A673 (cell line): Measurements from ENCODE around the gene GABRP. TPM values are rescaled to one million over a fixed set of nuclear protein-coding genes. Genes with fewer than 3 reads are reported as not detected.

Experiments
- BruUV-seq: library from RNA; stranded (reverse); fragments of 400-500 nt; replicated peaks from 2 replicates; lab custom pipeline; 2021; lab: Mats Ljungman, UMichigan
- CTCF ChIA-PET: fragments of 300-600 bp; sonication (Branson Sonifier 250); formaldehyde crosslinking; loops from one replicate; lab custom pipeline; 2022; ENCODE audit warnings: antibody characterized with exemption; lab: Charles Lee
- POLR2A ChIA-PET: fragments of 300-600 bp; sonication (Branson Sonifier 250); formaldehyde crosslinking; loops from one replicate; lab custom pipeline; 2022; ENCODE audit warnings: antibody characterized with exemption; ENCODE audit not compliant: low non-redundant PET; lab: Charles Lee
- DNase-seq: peaks from one replicate; pipeline ENCODE4 v3.0.0-alpha.2; 2015; ENCODE audit warnings: low spot score
- H3K27ac ChIP-seq: fragments of 200-600 bp; sonication (generic); 2 replicates; pipeline ENCODE4 v1.5.1; 2016; ENCODE audit warnings: mixed run types, low read depth, mild to moderate bottlenecking, mixed read lengths, antibody characterized with exemption, low read length; ENCODE audit not compliant: poor library complexity, severe bottlenecking
- H3K27me3 ChIP-seq: fragments of 200-600 bp; sonication (generic); replicated peaks from 2 replicates; pipeline ENCODE4 v1.6.1; 2017; ENCODE audit warnings: mixed run types, low read depth, mild to moderate bottlenecking, mixed read lengths, antibody characterized with exemption, low read length; ENCODE audit not compliant: insufficient read depth, poor library complexity
- H3K36me3 ChIP-seq: fragments of 200-600 bp; sonication (generic); 2 replicates; pipeline ENCODE4 v1.6.1; 2016; ENCODE audit warnings: mixed run types, mild to moderate bottlenecking, mixed read lengths, antibody characterized with exemption, low read length; ENCODE audit not compliant: insufficient read depth, poor library complexity, severe bottlenecking
- H3K4me1 ChIP-seq: fragments of 200-600 bp; sonication (generic); 2 replicates; pipeline ENCODE4 v1.6.1; 2017; ENCODE audit warnings: mixed run types, mild to moderate bottlenecking, mixed read lengths, antibody characterized with exemption, low read length; ENCODE audit not compliant: insufficient read depth, poor library complexity, severe bottlenecking
- H3K4me3 ChIP-seq: fragments of 200-600 bp; sonication (generic); 2 replicates; pipeline ENCODE4 v1.5.1; 2016; ENCODE audit warnings: low read depth, mixed run types, mild to moderate bottlenecking, mixed read lengths, low read length; ENCODE audit not compliant: poor library complexity, severe bottlenecking
- H3K9me3 ChIP-seq: fragments of 200-600 bp; sonication (generic); 2 replicates; pipeline ENCODE4 v1.6.1; 2016; ENCODE audit warnings: mixed run types, low read depth, mild to moderate bottlenecking, mixed read lengths, antibody characterized with exemption, low read length; ENCODE audit not compliant: poor library complexity, severe bottlenecking
- CTCF ChIP-seq: fragments of 300-800, 200-600 bp; sonication (generic); conservative IDR thresholded peaks from 2 replicates; pipeline ENCODE4 v1.5.1; 2017; ENCODE audit warnings: low read depth, mild to moderate bottlenecking, antibody characterized with exemption, low read length, moderate library complexity, mixed read lengths
- EZH2 ChIP-seq: fragments of 200-600 bp; sonication (generic); IDR thresholded peaks from 2 replicates; pipeline ENCODE4 v1.6.1; 2017; ENCODE audit warnings: borderline replicate concordance, low read depth, mild to moderate bottlenecking, mixed read lengths, antibody characterized with exemption, low read length; ENCODE audit not compliant: poor library complexity, severe bottlenecking
- intact Hi-C: fragments of 100-400 bp; cut with micrococcal nuclease; formaldehyde crosslinking; loops from one replicate; pipeline ENCODE4 v1.10.0; 2022; ENCODE audit not compliant: unreplicated experiment
- total RNA-seq: library from RNA; stranded (reverse); gene quantifications from 2 replicates; pipeline ENCODE4 v1.2.3, GENCODE V29; 2021

The GABRP gene
- total RNA-seq, 1 experiment from 2014 or later = 0.09 TPM

DNA sequence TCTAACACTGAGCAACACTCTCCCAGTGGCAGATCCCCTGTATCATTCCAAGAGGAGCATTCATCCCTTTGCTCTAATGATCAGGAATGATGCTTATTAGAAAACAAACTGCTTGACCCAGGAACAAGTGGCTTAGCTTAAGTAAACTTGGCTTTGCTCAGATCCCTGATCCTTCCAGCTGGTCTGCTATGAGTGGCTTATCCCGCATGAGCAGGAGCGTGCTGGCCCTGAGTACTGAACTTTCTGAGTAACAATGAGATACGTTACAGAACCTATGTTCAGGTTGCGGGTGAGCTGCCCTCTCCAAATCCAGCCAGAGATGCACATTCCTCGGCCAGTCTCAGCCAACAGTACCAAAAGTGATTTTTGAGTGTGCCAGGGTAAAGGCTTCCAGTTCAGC is 29.7 kb downstream of the GABRP start:
- Histone ChIP-seq H3K27ac (no peak overlapping the region), H3K36me3 (no peaks in the 10 kb centered on the region), H3K27me3 (peaks cover 6% of the 10 kb centered on the region), H3K9me3 (no peaks in the 10 kb centered on the region), H3K4me1 (no peaks in the 10 kb centered on the region), H3K4me3 (no peak overlapping the region)
- CTCF ChIA-PET = no interaction called here
- TF ChIP-seq EZH2 (no peak), CTCF (no peak)
- POLR2A ChIA-PET = no interaction called here
- no peak for DNase-seq
- no TSS peak for BruUV-seq
- intact Hi-C loops = no loop called here

DNA sequence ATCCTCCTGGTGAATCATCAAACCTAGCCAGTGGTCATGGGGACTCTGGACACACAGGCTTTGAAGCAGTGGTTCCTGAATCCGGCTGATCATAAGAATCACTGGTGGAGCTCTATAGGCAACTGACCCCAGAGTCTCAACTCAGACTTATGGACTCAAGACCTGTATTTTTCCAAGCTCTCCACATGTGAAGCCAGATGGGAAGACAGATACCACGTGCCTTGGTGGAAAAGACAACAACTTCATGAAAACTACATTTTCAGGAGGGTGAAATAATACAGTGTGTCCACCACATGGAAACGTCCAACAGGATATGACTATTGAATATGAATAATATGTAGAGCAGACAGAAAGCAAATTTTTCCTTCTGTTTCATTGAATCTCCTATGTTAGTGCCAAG is 33.7 kb downstream of the GABRP start:
- BruUV-seq = no TSS peak
- TF ChIP-seq EZH2 (no peak), CTCF (no peak)
- no peak for DNase-seq
- H3K4me1 ChIP-seq = no peaks in the 10 kb centered on the region
- intact Hi-C loops = no loop called here
- no peaks in the 10 kb centered on the region for H3K36me3 ChIP-seq
- H3K27ac ChIP-seq = no peak overlapping the region
- no peak overlapping the region for H3K4me3 ChIP-seq
- ChIA-PET CTCF (no interaction called here), POLR2A (no interaction called here)
- H3K9me3 ChIP-seq = no peaks in the 10 kb centered on the region
- H3K27me3 ChIP-seq = peaks cover 6% of the 10 kb centered on the region

GRCh38 chr5:170818232-170818631 is 34.7 kb downstream of the GABRP start:
- no peaks in the 10 kb centered on the region for H3K9me3 ChIP-seq
- no peak for DNase-seq
- CTCF ChIA-PET = no interaction called here
- no peaks in the 10 kb centered on the region for H3K4me1 ChIP-seq
- no peaks in the 10 kb centered on the region for H3K36me3 ChIP-seq
- H3K27me3 ChIP-seq = no peaks in the 10 kb centered on the region
- no peak overlapping the region for H3K4me3 ChIP-seq
- TF ChIP-seq CTCF = no peak
- intact Hi-C loops = no loop called here
- POLR2A ChIA-PET = no interaction called here
- H3K27ac ChIP-seq = no peak overlapping the region
- BruUV-seq = no TSS peak
